Left lung (tissue), 10 donors: ENCODE data around the gene ERC2. TPM values are rescaled to one million over a fixed set of nuclear protein-coding genes. Genes with fewer than 3 reads are reported as not detected.

ENCODE experiments used
- ATAC-seq: fragments of 200-7000 bp; cut with Tn5 transposase; one replicate; pipeline ENCODE4 v1.9.1; 2020; ENCODE audit warnings: moderate library complexity
- DNase-seq, 4 donors: peaks; one replicate each; pipeline ENCODE4 v3.0.0-alpha.2; 2013 to 2020
- H3K27ac ChIP-seq, 2 donors: fragments of 200-600 bp; sonication (generic) in 1 of 2; one replicate each; pipeline versions ENCODE4 v1.5.0 to v1.8.0; 2020 to 2021
- H3K27me3 ChIP-seq, 2 donors: fragments of 200-600 bp; sonication (generic) in 1 of 2; one replicate each; pipeline versions ENCODE4 v1.5.0 to v1.8.0; 2020 to 2021
- H3K36me3 ChIP-seq, 2 donors: fragments of 200-600 bp; sonication (generic) in 1 of 2; one replicate each; pipeline versions ENCODE4 v1.5.0 to v1.8.0; 2020 to 2021
- H3K4me1 ChIP-seq, 2 donors: fragments of 200-600 bp; one replicate each; pipeline ENCODE4 v1.8.0; 2021
- H3K4me3 ChIP-seq, 2 donors: fragments of 200-600 bp; sonication (generic) in 1 of 2; one replicate each; pipeline versions ENCODE4 v1.5.0 to v1.8.0; 2020 to 2021; ENCODE audit warnings: mild to moderate bottlenecking in 1 of 2
- H3K9me3 ChIP-seq, 2 donors: fragments of 200-600 bp; sonication (generic) in 1 of 2; one replicate each; pipeline versions ENCODE4 v1.5.0 to v1.8.0; 2020 to 2021
- intact Hi-C, 2 donors: fragments of 100-400 bp; cut with DNase I; formaldehyde crosslinking; loops; one replicate each; pipeline versions ENCODE4 v1.11.2 to v1.14.2; 2022
- polyA plus RNA-seq, 6 donors: library from polyadenylated mRNA; unstranded; fragments of 120-200 nt; gene quantifications; one replicate each; pipeline ENCODE4 v1.2.1, GENCODE V29; 2013; ENCODE audit not compliant: insufficient read length in 6 of 6
- total RNA-seq, 2 donors: library from RNA; stranded (reverse); fragmentation: NEBNext Ultra II Directional; extraction: Animal tissue kit (Norgen Biotek cat#: 25700); gene quantifications; one replicate each; pipeline ENCODE4 v1.2.1, GENCODE V29; 2021
- TF ChIP-seq, protein P1 (sequence below), 2 donors: fragments of 200-600 bp; sonication (generic) in 1 of 2; IDR thresholded peaks; one replicate each; pipeline versions ENCODE4 v1.5.0 to v1.8.0; 2021; ENCODE audit warnings: antibody characterized with exemption in 2 of 2
- donor health status: DM: no; HTN: yes; CAD: no.
- donor health status: DM: no; HTN: no; CAD: no.

The ERC2 gene
- total and polyA plus RNA-seq, 8 donors: 1.6 to 3.3 (median 2.1) TPM

DNA sequence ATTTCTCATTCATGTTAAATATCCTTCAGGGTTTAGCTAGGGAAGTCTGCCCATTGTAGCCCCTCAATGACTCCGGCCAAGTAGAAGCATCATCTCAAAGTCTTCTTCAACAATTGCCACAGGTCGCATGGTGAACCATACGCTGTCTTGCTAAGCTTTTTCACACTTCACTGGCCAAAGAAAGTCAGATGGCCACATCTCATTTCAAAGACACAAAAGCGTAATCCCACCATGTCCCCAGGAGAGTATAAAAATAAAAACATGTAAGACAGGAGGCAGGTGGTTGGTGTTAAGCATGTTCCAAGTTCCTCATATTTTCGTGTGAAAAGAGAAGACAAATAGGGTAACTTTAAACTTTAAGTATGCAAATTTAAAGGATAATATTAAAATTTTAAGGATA, 147.4 kb downstream of the ERC2 start:
- intact Hi-C loops: no loop called here

DNA sequence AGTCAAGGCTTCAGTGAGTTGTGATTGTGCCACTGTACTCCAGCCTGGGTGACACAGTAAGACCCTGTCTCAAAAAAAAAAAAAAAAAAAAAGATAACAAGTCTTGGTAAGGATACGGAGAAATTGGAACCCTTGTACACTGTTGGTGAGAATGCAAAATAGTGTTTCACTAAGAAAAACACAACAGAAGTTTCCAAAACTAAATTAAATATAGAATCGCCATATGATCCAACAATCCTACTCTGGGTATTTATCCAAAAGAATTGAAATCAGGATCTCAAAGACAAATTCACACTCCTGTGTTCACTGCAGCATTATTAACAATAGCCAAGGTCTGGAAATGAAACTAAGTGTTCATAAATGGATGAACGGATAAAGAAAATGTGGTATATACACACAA, 149.4 kb downstream of the ERC2 start:
- H3K27me3 ChIP-seq: no peaks in the 10 kb centered on the region
- intact Hi-C loops: no loop called here
- no peaks in the 10 kb centered on the region for H3K9me3 ChIP-seq
- H3K4me1 ChIP-seq: no peaks in the 10 kb centered on the region
- H3K4me3 ChIP-seq: no peak overlapping the region
- no peak for ATAC-seq
- H3K27ac ChIP-seq: no peak overlapping the region
- no peak for DNase-seq
- H3K36me3 ChIP-seq: no peaks in the 10 kb centered on the region
- TF ChIP-seq, protein P1, sequence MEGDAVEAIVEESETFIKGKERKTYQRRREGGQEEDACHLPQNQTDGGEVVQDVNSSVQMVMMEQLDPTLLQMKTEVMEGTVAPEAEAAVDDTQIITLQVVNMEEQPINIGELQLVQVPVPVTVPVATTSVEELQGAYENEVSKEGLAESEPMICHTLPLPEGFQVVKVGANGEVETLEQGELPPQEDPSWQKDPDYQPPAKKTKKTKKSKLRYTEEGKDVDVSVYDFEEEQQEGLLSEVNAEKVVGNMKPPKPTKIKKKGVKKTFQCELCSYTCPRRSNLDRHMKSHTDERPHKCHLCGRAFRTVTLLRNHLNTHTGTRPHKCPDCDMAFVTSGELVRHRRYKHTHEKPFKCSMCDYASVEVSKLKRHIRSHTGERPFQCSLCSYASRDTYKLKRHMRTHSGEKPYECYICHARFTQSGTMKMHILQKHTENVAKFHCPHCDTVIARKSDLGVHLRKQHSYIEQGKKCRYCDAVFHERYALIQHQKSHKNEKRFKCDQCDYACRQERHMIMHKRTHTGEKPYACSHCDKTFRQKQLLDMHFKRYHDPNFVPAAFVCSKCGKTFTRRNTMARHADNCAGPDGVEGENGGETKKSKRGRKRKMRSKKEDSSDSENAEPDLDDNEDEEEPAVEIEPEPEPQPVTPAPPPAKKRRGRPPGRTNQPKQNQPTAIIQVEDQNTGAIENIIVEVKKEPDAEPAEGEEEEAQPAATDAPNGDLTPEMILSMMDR (IDR thresholded peaks at IDR 0.05): no peak

More for the DNA sequence above, 147.4 kb downstream of the ERC2 start:
- H3K27ac ChIP-seq: no peak overlapping the region
- H3K4me1 ChIP-seq: no peaks in the 10 kb centered on the region
- TF ChIP-seq, protein P1 (IDR thresholded peaks at IDR 0.05): no peak
- H3K4me3 ChIP-seq: no peak overlapping the region
- DNase-seq: no peak
- ATAC-seq: no peak
- H3K27me3 ChIP-seq: no peaks in the 10 kb centered on the region
- no peaks in the 10 kb centered on the region for H3K36me3 ChIP-seq
- H3K9me3 ChIP-seq: no peaks in the 10 kb centered on the region

DNA sequence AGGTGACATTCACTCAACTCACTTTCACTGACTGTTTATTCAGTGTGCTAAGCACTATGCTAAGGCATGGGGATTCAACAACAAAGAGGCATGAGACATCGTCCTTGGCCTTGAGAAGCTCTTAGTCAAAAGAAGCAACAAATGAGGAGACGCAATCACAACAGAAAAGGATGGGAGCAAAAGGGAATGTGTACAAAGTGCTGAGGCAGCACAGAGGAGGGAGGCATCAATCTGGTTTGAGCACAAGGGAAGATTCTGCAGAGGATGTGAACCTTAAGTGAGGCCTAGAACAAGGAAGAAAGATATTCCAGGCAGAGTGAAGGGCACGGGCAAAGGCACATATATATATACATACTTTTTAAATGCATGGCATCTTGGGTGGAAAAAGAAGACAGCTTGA, 151.3 kb downstream of the ERC2 start:
- no peak for DNase-seq
- H3K4me1 ChIP-seq: no peaks in the 10 kb centered on the region
- H3K27me3 ChIP-seq: no peaks in the 10 kb centered on the region
- no peak overlapping the region for H3K27ac ChIP-seq
- H3K4me3 ChIP-seq: no peak overlapping the region
- TF ChIP-seq, protein P1 (IDR thresholded peaks at IDR 0.05): no peak
- intact Hi-C loops: no loop called here
- ATAC-seq: no peak
- H3K36me3 ChIP-seq: no peaks in the 10 kb centered on the region
- no peaks in the 10 kb centered on the region for H3K9me3 ChIP-seq

DNA sequence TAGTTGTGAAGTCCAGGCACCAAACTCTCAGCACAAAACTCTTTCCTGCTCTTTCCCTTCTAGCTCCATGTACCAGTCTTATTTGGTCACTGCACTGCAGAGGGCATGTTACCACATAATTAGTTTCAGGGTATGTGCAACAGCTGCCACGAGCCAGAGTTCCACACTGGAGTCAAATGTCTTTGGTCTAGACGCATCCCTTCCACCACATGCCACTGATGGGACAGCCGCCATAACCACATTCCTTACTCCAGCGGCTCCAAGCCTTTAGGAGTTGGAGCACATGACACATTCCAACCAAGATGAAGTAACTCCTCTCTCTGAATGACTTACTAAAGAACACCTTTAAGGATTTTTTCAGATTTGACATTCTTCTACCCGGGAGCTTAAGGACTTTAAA, 153.4 kb downstream of the ERC2 start:
- H3K9me3 ChIP-seq: no peaks in the 10 kb centered on the region
- TF ChIP-seq, protein P1 (IDR thresholded peaks at IDR 0.05): no peak
- DNase-seq: peak in 1 of 4 donors; percentile 33
- no peaks in the 10 kb centered on the region for H3K36me3 ChIP-seq
- H3K4me3 ChIP-seq: no peak overlapping the region
- H3K27ac ChIP-seq: no peak overlapping the region
- H3K27me3 ChIP-seq: no peaks in the 10 kb centered on the region
- intact Hi-C loops: no loop called here
- no peaks in the 10 kb centered on the region for H3K4me1 ChIP-seq
- peak; percentile 80 for ATAC-seq

DNA sequence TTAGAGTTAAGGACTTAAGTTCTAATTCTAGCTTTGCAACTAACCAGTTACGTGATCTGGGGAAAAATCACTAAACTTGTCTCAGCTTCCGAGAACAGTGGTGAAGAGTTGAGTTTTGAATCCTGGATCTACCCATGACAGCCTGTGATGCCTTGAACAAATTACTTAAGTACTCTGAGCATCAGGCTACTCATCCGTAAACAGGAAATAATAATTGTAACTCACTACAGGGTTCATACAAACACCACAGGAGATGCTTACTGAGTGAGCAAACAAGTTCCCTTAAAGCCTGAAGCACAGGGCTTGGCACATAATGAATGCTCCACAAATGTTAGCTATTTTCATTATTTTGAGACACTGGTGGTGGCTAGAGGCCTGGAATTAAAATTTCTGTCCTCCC, 158.8 kb downstream of the ERC2 start:
- Histone ChIP-seq H3K4me1 (no peaks in the 10 kb centered on the region), H3K4me3 (no peak overlapping the region), H3K36me3 (no peaks in the 10 kb centered on the region), H3K27me3 (no peaks in the 10 kb centered on the region), H3K9me3 (no peaks in the 10 kb centered on the region), H3K27ac (no peak overlapping the region)
- intact Hi-C loops: no loop called here
- TF ChIP-seq, protein P1 (IDR thresholded peaks at IDR 0.05): no peak
- ATAC-seq (no peak), DNase-seq (no peak)
